Esophagus muscularis mucosa (tissue), 4 donors: ENCODE data around the gene ADGRD2. TPM values are rescaled to one million over a fixed set of nuclear protein-coding genes. Genes with fewer than 3 reads are reported as not detected.

Experiments
- DNase-seq: peaks from one replicate; pipeline ENCODE4 v3.0.0-alpha.2; 2017; ENCODE audit errors: extremely low spot score
- H3K27ac ChIP-seq, 4 donors: fragments of 200-600 bp; sonication (generic); replicated peaks in 1 of 4; 1 replicate in 3 of 4; 2 replicates in 1 of 4; pipeline ENCODE4 v1.5.1; 2016 to 2019; ENCODE audit warnings: mild to moderate bottlenecking in 1 of 4
- H3K27me3 ChIP-seq, 4 donors: fragments of 200-600 bp; sonication (generic); one replicate each; pipeline versions ENCODE4 v1.5.1 to v1.6.0; 2016 to 2019
- H3K36me3 ChIP-seq, 4 donors: fragments of 200-600 bp; sonication (generic); one replicate each; pipeline ENCODE4 v1.5.1; 2016 to 2019
- H3K4me1 ChIP-seq, 4 donors: fragments of 200-600 bp; sonication (generic); one replicate each; pipeline ENCODE4 v1.5.1; 2016 to 2019
- H3K4me3 ChIP-seq, 4 donors: fragments of 200-600 bp; sonication (generic); 1 replicate in 2 of 4; 2 replicates in 2 of 4; pipeline ENCODE4 v1.5.1; 2016 to 2019; ENCODE audit warnings: mild to moderate bottlenecking in 4 of 4, moderate library complexity in 1 of 4
- H3K9me3 ChIP-seq, 4 donors: fragments of 200-600 bp; sonication (generic); 1 replicate in 3 of 4; 2 replicates in 1 of 4; pipeline ENCODE4 v1.5.1; 2016 to 2019
- CTCF ChIP-seq, 3 experiments: fragments of 200-600 bp in 2 of 3; fragments of 450-650 bp in 1 of 3; sonication (generic) in 2 of 3; IDR thresholded peaks; one replicate each; pipeline ENCODE4 v1.5.1; 2017 to 2019; ENCODE audit warnings: antibody characterized with exemption in 3 of 3, mild to moderate bottlenecking in 2 of 3, moderate library complexity in 1 of 3
- EP300 ChIP-seq: sonication (generic); formaldehyde crosslinking; IDR thresholded peaks from one replicate; pipeline ENCODE4 v1.6.1; 2017; ENCODE audit warnings: antibody characterized with exemption
- POLR2A ChIP-seq: fragments of 450-650 bp; IDR thresholded peaks from one replicate; pipeline ENCODE4 v1.6.1; 2017; ENCODE audit warnings: antibody characterized with exemption, moderate library complexity, mild to moderate bottlenecking, low read depth
- POLR2AphosphoS5 ChIP-seq, 2 donors: sonication (generic); formaldehyde crosslinking; IDR thresholded peaks; one replicate each; pipeline ENCODE4 v1.6.1; 2017; ENCODE audit warnings: antibody characterized with exemption in 2 of 2
- WGBS: methylation state at CpG from one replicate; pipeline ENCODE4 v1.1.5; 2018; 5-methylcytosine and 5-hydroxymethylcytosine counted together
- intact Hi-C: fragments of 100-400 bp; cut with DNase I; formaldehyde crosslinking; loops from one replicate; pipeline ENCODE4 v1.15.1; 2023
- total RNA-seq, 4 donors: library from RNA; depleted of rRNA; stranded (reverse); fragments of >200 nt; gene quantifications; one replicate each; pipeline versions ENCODE4 v1.1.0 to v1.2.1, GENCODE V29; 2016

The ADGRD2 gene
- total RNA-seq, 4 donors from 2014 or later, result not detected

DNA sequence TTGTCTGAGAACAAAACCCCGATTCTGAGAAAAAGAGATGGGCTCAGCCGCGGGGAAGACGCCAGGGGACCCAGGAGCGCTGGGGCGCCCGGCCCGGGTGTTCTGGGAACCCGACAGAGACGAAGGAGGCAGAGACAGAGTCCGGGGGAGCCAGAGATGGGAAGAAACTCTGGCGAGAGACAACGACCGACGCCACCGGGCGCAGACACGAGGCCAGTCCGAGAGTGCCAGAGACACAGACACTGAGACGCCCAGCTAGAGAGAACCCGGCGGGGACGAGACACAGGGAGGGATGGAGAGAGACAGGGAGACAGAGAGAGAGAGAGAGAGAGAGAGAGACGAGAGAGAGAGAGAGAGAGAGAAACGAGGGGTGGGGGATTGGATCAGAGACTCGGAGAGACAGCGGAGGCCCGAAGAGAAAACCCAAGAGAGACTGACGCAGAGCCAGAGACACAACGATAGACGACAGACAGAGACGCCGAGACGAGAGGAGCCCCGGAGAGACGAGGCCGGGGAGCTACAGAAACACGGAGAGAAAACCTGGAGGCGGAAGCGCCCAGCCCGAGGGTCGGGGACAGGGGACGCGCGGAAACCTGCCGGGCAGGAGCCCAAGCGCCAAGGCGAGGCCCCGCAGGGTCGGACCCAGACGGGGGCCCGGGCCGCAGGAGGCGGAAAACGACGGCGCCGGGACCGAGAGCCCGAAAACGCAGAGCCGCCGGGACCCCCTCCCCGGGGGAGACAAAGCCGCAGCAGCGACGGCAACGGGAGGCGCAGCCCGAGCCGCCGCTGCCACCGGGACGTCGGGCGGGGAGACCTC, 53.7 kb downstream of the ADGRD2 start:
- Histone ChIP-seq H3K27ac (no peak overlapping the region), H3K4me1 (peaks cover 17 to 26% (median 24%) of the 10 kb centered on the region in 4 donors), H3K36me3 (no peaks in the 10 kb centered on the region), H3K9me3 (no peaks in the 10 kb centered on the region), H3K4me3 (peak overlapping the region; percentile 37 to 47 (median 40)), H3K27me3 (peaks cover 8 to 88% (median 41%) of the 10 kb centered on the region in 4 donors)
- WGBS, result 3% methylated on average over 52 of the region's 76 CpGs
- intact Hi-C loops, result no loop called here
- no peak for DNase-seq
- TF ChIP-seq CTCF (IDR thresholded peaks at IDR 0.05), result no peak
- no peak for TF ChIP-seq EP300
- TF ChIP-seq POLR2A, result no peak
- TF ChIP-seq POLR2AphosphoS5 (IDR thresholded peaks at IDR 0.05), result no peak

DNA sequence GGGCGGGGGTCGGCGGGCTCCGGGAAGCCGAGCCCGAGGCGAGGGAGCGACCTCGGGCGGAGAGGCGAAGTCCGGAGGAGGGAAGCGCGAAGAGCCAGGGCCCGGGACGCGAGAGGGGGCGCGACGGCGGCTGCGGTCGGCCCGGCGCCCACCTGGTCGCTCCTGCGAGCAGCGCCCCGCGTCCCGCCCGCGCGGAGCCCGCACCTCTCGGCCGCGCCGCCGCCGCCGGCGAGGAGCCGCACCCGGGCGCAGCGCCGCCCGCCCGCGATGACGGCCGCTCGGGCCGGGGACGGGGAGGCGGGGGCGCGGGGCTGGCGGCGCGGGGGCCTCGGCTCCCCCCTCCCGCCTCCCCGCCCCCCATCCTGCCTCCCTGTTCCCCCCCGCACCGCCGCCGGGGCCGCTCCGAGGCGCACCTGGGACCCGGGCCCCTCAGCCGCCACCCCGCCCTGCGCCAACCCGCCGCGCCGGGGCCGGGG, 54.3 kb downstream of the ADGRD2 start:
- Histone ChIP-seq H3K4me1 (peaks cover 17 to 26% (median 24%) of the 10 kb centered on the region in 4 donors), H3K36me3 (no peaks in the 10 kb centered on the region), H3K4me3 (peak overlapping the region; percentile 37 to 47 (median 40)), H3K27ac (no peak overlapping the region), H3K9me3 (no peaks in the 10 kb centered on the region), H3K27me3 (peaks cover 8 to 82% (median 41%) of the 10 kb centered on the region in 4 donors)
- TF ChIP-seq CTCF (IDR thresholded peaks at IDR 0.05) (no peak), POLR2AphosphoS5 (IDR thresholded peaks at IDR 0.05) (no peak), EP300 (no peak), POLR2A (no peak)
- intact Hi-C loops, result no loop called here
- WGBS, result 0% methylated on average over 4 of the region's 81 CpGs
- DNase-seq, result no peak

- DNase-seq, result no peak
- peak overlapping the region; percentile 19 to 47 (median 22) for H3K4me3 ChIP-seq
- H3K4me1 ChIP-seq, result peaks cover 17 to 26% (median 24%) of the 10 kb centered on the region in 4 donors
- 42% methylated on average over 15 of the region's 69 CpGs for WGBS
- H3K27me3 ChIP-seq, result peaks cover 8 to 79% (median 41%) of the 10 kb centered on the region in 4 donors
- intact Hi-C loops, result no loop called here
- H3K27ac ChIP-seq, result no peak overlapping the region
- no peaks in the 10 kb centered on the region for H3K9me3 ChIP-seq
- TF ChIP-seq EP300 (no peak), POLR2A (no peak), CTCF (IDR thresholded peaks at IDR 0.05) (no peak), POLR2AphosphoS5 (IDR thresholded peaks at IDR 0.05) (no peak)
- no peaks in the 10 kb centered on the region for H3K36me3 ChIP-seq
These were observed 55.0 kb downstream of the ADGRD2 start for GRCh38 chr9:124505006-124505900.

DNA sequence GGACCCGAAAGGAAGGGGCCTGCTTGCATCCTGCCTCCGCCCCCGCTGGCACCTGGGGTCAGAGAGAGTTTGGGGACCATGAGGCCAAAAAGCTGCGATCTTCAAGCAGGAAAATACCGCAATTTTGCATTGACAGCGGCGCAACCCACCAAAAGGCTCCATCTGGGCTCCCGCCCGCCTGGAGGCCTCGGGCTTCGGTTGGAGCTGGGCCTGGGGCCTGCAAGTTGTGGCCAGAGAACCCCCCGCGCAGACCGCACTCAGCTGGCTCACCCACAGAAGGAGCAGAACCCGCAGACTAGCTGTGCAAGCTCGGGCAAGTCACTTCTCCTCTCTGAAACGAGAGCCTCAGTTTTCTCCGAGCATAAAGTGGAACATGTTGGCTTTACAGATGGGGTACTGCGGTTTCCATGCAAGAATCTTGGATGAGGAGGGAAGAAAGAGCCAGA, 55.7 kb downstream of the ADGRD2 start:
- no peak overlapping the region for H3K27ac ChIP-seq
- no peaks in the 10 kb centered on the region for H3K36me3 ChIP-seq
- no peaks in the 10 kb centered on the region for H3K9me3 ChIP-seq
- TF ChIP-seq CTCF (IDR thresholded peaks at IDR 0.05), result no peak
- TF ChIP-seq POLR2A, result no peak
- 83% methylated on average over 10 of the region's 19 CpGs for WGBS
- intact Hi-C loops, result no loop called here
- DNase-seq, result no peak
- H3K27me3 ChIP-seq, result peaks cover 8 to 78% (median 40%) of the 10 kb centered on the region in 4 donors
- peaks cover 17 to 26% (median 24%) of the 10 kb centered on the region in 4 donors for H3K4me1 ChIP-seq
- no peak overlapping the region for H3K4me3 ChIP-seq
